Endothelial cell of umbilical vein (primary cell): ENCODE measurements around the gene RASAL1. TPM values are rescaled to one million over a fixed set of nuclear protein-coding genes. Genes with fewer than 3 reads are reported as not detected.

Experiments used
- BruUV-seq: library from RNA; stranded (reverse); fragments of 400-500 nt; replicated peaks from 2 replicates; lab custom pipeline; 2021; lab: Mats Ljungman, UMichigan
- CTCF ChIA-PET: fragments of 300-600, 350-600 bp; sonication (Branson Sonifier 250); formaldehyde crosslinking; loops from one replicate; lab custom pipeline; 2021; ENCODE audit warnings: antibody characterized with exemption, inconsistent platforms; lab: Charles Lee
- POLR2A ChIA-PET: fragments of 300-600, 350-600 bp; sonication (Branson Sonifier 250); formaldehyde crosslinking; loops from one replicate; lab custom pipeline; 2021; ENCODE audit warnings: antibody characterized with exemption, inconsistent platforms; lab: Charles Lee
- DNase-seq: peaks from one replicate; pipeline ENCODE4 v3.0.0-alpha.2; 2011; ENCODE audit warnings: low read depth, low spot score
- FAIRE-seq: peaks from 2 replicates; lab custom pipeline; 2011; peaks lifted over from hg19 to GRCh38; lab: Jason Lieb, UNC
- H2AFZ ChIP-seq: 2 replicates; pipeline ENCODE4 v1.6.0; 2012; ENCODE audit warnings: low read depth, low read length, control low read depth, inconsistent platforms
- H3K27ac ChIP-seq: 2 replicates; pipeline ENCODE4 v1.5.1; 2011; ENCODE audit warnings: low read depth, mild to moderate bottlenecking, control low read depth, low read length, moderate library complexity; ENCODE audit not compliant: insufficient read depth
- H3K27me3 ChIP-seq, 2 experiments: 2 replicates each; pipeline versions ENCODE4 v1.6.0 to v1.6.1; 2011; ENCODE audit warnings: low read length in 2 of 2, mixed read lengths in 1 of 2; ENCODE audit not compliant: control insufficient read depth in 2 of 2, insufficient read depth in 2 of 2
- H3K36me3 ChIP-seq, 2 experiments: 2 replicates in 1 of 2; 3 replicates in 1 of 2; pipeline ENCODE4 v1.5.1; 2011; ENCODE audit warnings: low read length in 2 of 2, mild to moderate bottlenecking in 1 of 2, moderate library complexity in 1 of 2; ENCODE audit not compliant: control insufficient read depth in 2 of 2, insufficient read depth in 2 of 2; ENCODE audit errors: extremely low read depth in 1 of 2
- H3K4me1 ChIP-seq: 3 replicates; pipeline ENCODE4 v1.5.1; 2011; ENCODE audit warnings: mild to moderate bottlenecking, low read length; ENCODE audit not compliant: control insufficient read depth, insufficient read depth; ENCODE audit errors: extremely low read depth
- H3K4me2 ChIP-seq: 2 replicates; pipeline ENCODE4 v1.6.1; 2011; ENCODE audit warnings: low read length, control low read depth, mixed read lengths; ENCODE audit not compliant: insufficient read depth
- H3K4me3 ChIP-seq, 3 experiments: fragments of 200-600 bp in 1 of 3; sonication (generic), shearing (Covaris generic) in 1 of 3; replicated peaks in 1 of 3; 2 replicates each; pipeline ENCODE4 v1.5.1; 2011 to 2016; ENCODE audit warnings: control low read depth in 3 of 3, low read length in 3 of 3, mild to moderate bottlenecking in 2 of 3, inconsistent platforms in 1 of 3, low read depth in 1 of 3, moderate library complexity in 1 of 3; ENCODE audit not compliant: insufficient read depth in 1 of 3
- H3K79me2 ChIP-seq: 2 replicates; pipeline ENCODE4 v1.6.0; 2012; ENCODE audit warnings: low read length, inconsistent platforms; ENCODE audit not compliant: control insufficient read depth, insufficient read depth
- H3K9ac ChIP-seq: replicated peaks from 2 replicates; pipeline ENCODE3; 2011; ENCODE audit warnings: low read length, control low read depth; ENCODE audit not compliant: insufficient read depth; ENCODE audit errors: extremely low read depth
- H3K9me1 ChIP-seq: replicated peaks from 3 replicates; pipeline ENCODE4 v1.6.0; 2011; ENCODE audit warnings: mild to moderate bottlenecking, low read length; ENCODE audit not compliant: control insufficient read depth, insufficient read depth; ENCODE audit errors: extremely low read depth
- H3K9me3 ChIP-seq: replicated peaks from 2 replicates; pipeline ENCODE4 v1.5.1; 2012; ENCODE audit warnings: low read length, inconsistent platforms; ENCODE audit not compliant: control insufficient read depth, insufficient read depth
- H4K20me1 ChIP-seq: replicated peaks from 2 replicates; pipeline ENCODE3; 2011; ENCODE audit warnings: mild to moderate bottlenecking, low read length; ENCODE audit not compliant: control insufficient read depth, insufficient read depth; ENCODE audit errors: extremely low read depth
- EZH2 ChIP-seq: IDR thresholded peaks from 2 replicates; pipeline ENCODE4 v1.6.1; 2012; ENCODE audit warnings: borderline replicate concordance, low read depth, mild to moderate bottlenecking, moderate library complexity, low read length, inconsistent platforms; ENCODE audit not compliant: severe bottlenecking
- FOS ChIP-seq: IDR thresholded peaks from 2 replicates; pipeline ENCODE4 v1.6.1; 2011; ENCODE audit warnings: mild to moderate bottlenecking, low read length, moderate library complexity, borderline replicate concordance; ENCODE audit not compliant: insufficient read depth
- GATA2 ChIP-seq: IDR thresholded peaks from 2 replicates; pipeline ENCODE4 v1.7.0; 2011; ENCODE audit warnings: low read depth, mild to moderate bottlenecking, moderate library complexity, mixed read lengths, low read length; ENCODE audit not compliant: insufficient read length, insufficient read depth
- JUN ChIP-seq: IDR thresholded peaks from 2 replicates; pipeline ENCODE4 v1.6.1; 2011; ENCODE audit warnings: borderline replicate concordance, low read depth; ENCODE audit not compliant: insufficient read length, insufficient read depth
- MAX ChIP-seq: IDR thresholded peaks from 2 replicates; pipeline ENCODE4 v1.6.1; 2011; ENCODE audit not compliant: insufficient read depth, insufficient read length
- MYC ChIP-seq: IDR thresholded peaks from one replicate; pipeline ENCODE4 v1.6.1; 2011; ENCODE audit warnings: mild to moderate bottlenecking, low read depth, low read length
- POLR2A ChIP-seq: IDR thresholded peaks from 2 replicates; pipeline ENCODE4 v1.6.1; 2012; ENCODE audit warnings: low read depth, mild to moderate bottlenecking, control low read depth, low read length
- POLR2AphosphoS5 ChIP-seq: IDR thresholded peaks from 2 replicates; pipeline ENCODE4 v1.6.1; 2012; ENCODE audit warnings: low read depth, mild to moderate bottlenecking, control low read depth, low read length, moderate library complexity; ENCODE audit not compliant: insufficient read depth
- dilution Hi-C: fragments of 300-500 bp; cut with MboI; formaldehyde crosslinking; loops from one replicate; pipeline ENCODE4 v1.15.0; 2019; ENCODE audit warnings: low sequenced_read_pairs; ENCODE audit not compliant: extremely low pct_ligation_motif_present
- intact Hi-C: fragments of 100-400 bp; cut with micrococcal nuclease; formaldehyde crosslinking; loops from one replicate; pipeline ENCODE4 v1.10.0; 2022
- polyA plus RNA-seq, 4 experiments: library from polyadenylated mRNA; depleted of rRNA in 3 of 4; stranded (reverse) in 3 of 4; unstranded in 1 of 4; fragments of >200 nt; gene quantifications; 2 replicates each; pipeline versions ENCODE4 v1.2.1 to v1.2.3, GENCODE V29; 2011 to 2012; ENCODE audit warnings: missing spikeins in 1 of 4
- total RNA-seq: library from RNA; stranded (reverse); gene quantifications from 2 replicates; pipeline ENCODE4 v1.2.3, GENCODE V29; 2021
- TF ChIP-seq, protein P1 (sequence below), 2 donors: IDR thresholded peaks; 1 replicate in 1 of 2; 2 replicates in 1 of 2; pipeline ENCODE4 v1.5.1; 2011; ENCODE audit warnings: low read length in 2 of 2, mild to moderate bottlenecking in 2 of 2, moderate library complexity in 2 of 2, control low read depth in 1 of 2, inconsistent platforms in 1 of 2, low read depth in 1 of 2; ENCODE audit not compliant: insufficient read depth in 1 of 2; ENCODE audit errors: extremely low read depth in 1 of 2

Gene RASAL1
- total and polyA plus RNA-seq, 2 donors (not counting 3 experiments of a cell fraction or from before 2014, with no cell fraction given), result not detected

DNA sequence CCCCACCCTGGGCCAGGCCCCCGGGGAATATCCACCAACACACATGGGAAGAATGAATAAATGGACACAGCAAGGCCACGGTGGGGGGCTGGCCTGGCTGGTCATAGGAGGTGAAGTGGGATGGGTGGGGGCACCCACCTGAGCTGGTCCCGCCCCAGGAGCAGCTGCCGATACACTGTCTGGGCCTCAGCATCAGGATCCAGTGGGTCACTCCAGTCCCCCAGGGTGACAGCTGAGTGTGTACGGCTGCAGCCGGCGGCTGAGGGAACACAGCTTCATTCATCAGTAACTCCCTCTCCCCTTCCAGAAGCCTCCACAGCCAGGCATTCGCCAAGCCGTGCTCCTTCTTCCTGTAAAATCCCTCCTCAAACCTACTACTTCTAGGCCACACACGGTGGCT, 33.8 kb downstream of the RASAL1 start:
- TF ChIP-seq MAX (no peak), POLR2AphosphoS5 (no peak), MYC (no peak), POLR2A (no peak), GATA2 (no peak), FOS (no peak), JUN (no peak), EZH2 (no peak)
- TF ChIP-seq, protein P1, sequence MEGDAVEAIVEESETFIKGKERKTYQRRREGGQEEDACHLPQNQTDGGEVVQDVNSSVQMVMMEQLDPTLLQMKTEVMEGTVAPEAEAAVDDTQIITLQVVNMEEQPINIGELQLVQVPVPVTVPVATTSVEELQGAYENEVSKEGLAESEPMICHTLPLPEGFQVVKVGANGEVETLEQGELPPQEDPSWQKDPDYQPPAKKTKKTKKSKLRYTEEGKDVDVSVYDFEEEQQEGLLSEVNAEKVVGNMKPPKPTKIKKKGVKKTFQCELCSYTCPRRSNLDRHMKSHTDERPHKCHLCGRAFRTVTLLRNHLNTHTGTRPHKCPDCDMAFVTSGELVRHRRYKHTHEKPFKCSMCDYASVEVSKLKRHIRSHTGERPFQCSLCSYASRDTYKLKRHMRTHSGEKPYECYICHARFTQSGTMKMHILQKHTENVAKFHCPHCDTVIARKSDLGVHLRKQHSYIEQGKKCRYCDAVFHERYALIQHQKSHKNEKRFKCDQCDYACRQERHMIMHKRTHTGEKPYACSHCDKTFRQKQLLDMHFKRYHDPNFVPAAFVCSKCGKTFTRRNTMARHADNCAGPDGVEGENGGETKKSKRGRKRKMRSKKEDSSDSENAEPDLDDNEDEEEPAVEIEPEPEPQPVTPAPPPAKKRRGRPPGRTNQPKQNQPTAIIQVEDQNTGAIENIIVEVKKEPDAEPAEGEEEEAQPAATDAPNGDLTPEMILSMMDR (IDR thresholded peaks at IDR 0.05; ENCODE audit: extremely low read depth in 1 of 2, insufficient read depth in 1 of 2, low read depth in 1 of 2, low read length in 2 of 2), result no peak
- Histone ChIP-seq H2AFZ (no peak overlapping the region), H3K9me3 (no peaks in the 10 kb centered on the region), H3K27ac (no peak overlapping the region), H3K9me1 (no peaks in the 10 kb centered on the region), H3K79me2 (no peaks in the 10 kb centered on the region), H3K27me3 (peaks cover 0 to 2% of the 10 kb centered on the region in 2 experiments), H3K4me1 (no peaks in the 10 kb centered on the region), H4K20me1 (no peaks in the 10 kb centered on the region), H3K4me2 (no peak overlapping the region), H3K4me3 (no peak overlapping the region), H3K9ac (no peak overlapping the region), H3K36me3 (no peaks in the 10 kb centered on the region)
- POLR2A ChIA-PET, result no interaction called here
- intact Hi-C loops, result no loop called here
- no peak for FAIRE-seq
- dilution Hi-C loops, result no loop called here
- DNase-seq, result no peak
- CTCF ChIA-PET, result interaction anchor here (7.1 kb wide), 1 partner anchor 109 kb away, joined by 99 read pairs; no protein-coding TSS in a partner anchor
- BruUV-seq, result no TSS peak
